Naive thymus-derived CD4-positive, alpha-beta T cell (primary cell): ENCODE data around the gene ICA1. TPM values are rescaled to one million over a fixed set of nuclear protein-coding genes. Genes with fewer than 3 reads are reported as not detected.

Experiments
- ATAC-seq: fragments of 150-1000 bp; cut with Tn5 transposase; 2 replicates; pipeline ENCODE4 v1.10.0; 2021; ENCODE audit warnings: mild to moderate bottlenecking, moderate library complexity
- CTCF ChIA-PET: fragments of 350-600 bp; sonication (Branson Sonifier 250); formaldehyde crosslinking; loops from one replicate; lab custom pipeline; 2021; ENCODE audit warnings: antibody characterized with exemption; lab: Charles Lee
- POLR2A ChIA-PET: fragments of 350-600 bp; sonication (Branson Sonifier 250); formaldehyde crosslinking; loops from one replicate; lab custom pipeline; 2021; ENCODE audit warnings: antibody characterized with exemption, inconsistent platforms; lab: Charles Lee
- DNase-seq, 9 donors: peaks; one replicate each; pipeline versions ENCODE4 v3.0.0 to v3.0.0-alpha.2; 2020 to 2022; ENCODE audit warnings: mixed read lengths in 1 of 9
- H3K27ac ChIP-seq: one replicate; pipeline ENCODE4 v1.7.0; 2013; ENCODE audit warnings: mild to moderate bottlenecking, low read depth, low read length, moderate library complexity
- H3K27me3 ChIP-seq, 2 donors: one replicate each; pipeline ENCODE4 v1.7.0; 2013; ENCODE audit warnings: low read length in 2 of 2, mild to moderate bottlenecking in 2 of 2, moderate library complexity in 2 of 2; ENCODE audit not compliant: control insufficient read depth in 2 of 2, insufficient read depth in 2 of 2
- H3K36me3 ChIP-seq, 3 experiments: 1 replicate in 2 of 3; 2 replicates in 1 of 3; pipeline ENCODE4 v1.7.0; 2013; ENCODE audit warnings: low read length in 3 of 3, mild to moderate bottlenecking in 3 of 3, moderate library complexity in 1 of 3; ENCODE audit not compliant: insufficient read depth in 3 of 3, control insufficient read depth in 2 of 3
- H3K4me1 ChIP-seq, 2 donors: one replicate each; pipeline ENCODE4 v1.7.0; 2013; ENCODE audit warnings: low read length in 2 of 2, mild to moderate bottlenecking in 2 of 2, moderate library complexity in 1 of 2; ENCODE audit not compliant: control insufficient read depth in 2 of 2, insufficient read depth in 2 of 2
- H3K4me3 ChIP-seq: 2 replicates; pipeline ENCODE4 v1.7.0; 2013; ENCODE audit warnings: mild to moderate bottlenecking, low read length
- H3K9me3 ChIP-seq, 3 experiments: 1 replicate in 2 of 3; 2 replicates in 1 of 3; pipeline ENCODE4 v1.7.0; 2013; ENCODE audit warnings: low read length in 3 of 3; ENCODE audit not compliant: control insufficient read depth in 2 of 3
- H3K27ac Mint-ChIP-seq, 9 donors: one replicate each; pipeline ENCODE4 v1.8.0; 2020 to 2022; ENCODE audit warnings: mixed read lengths in 9 of 9, mild to moderate bottlenecking in 8 of 9, moderate library complexity in 5 of 9, inconsistent platforms in 2 of 9
- H3K27me3 Mint-ChIP-seq, 5 donors: one replicate each; pipeline ENCODE4 v1.8.0; 2021 to 2022; ENCODE audit warnings: mixed read lengths in 5 of 5, mild to moderate bottlenecking in 1 of 5
- H3K36me3 Mint-ChIP-seq, 5 donors: one replicate each; pipeline ENCODE4 v1.8.0; 2020 to 2022; ENCODE audit warnings: mixed read lengths in 5 of 5, mild to moderate bottlenecking in 3 of 5, inconsistent platforms in 1 of 5
- H3K4me1 Mint-ChIP-seq, 7 donors: one replicate each; pipeline ENCODE4 v1.8.0; 2020 to 2022; ENCODE audit warnings: mixed read lengths in 7 of 7, mild to moderate bottlenecking in 3 of 7, inconsistent platforms in 1 of 7
- H3K4me3 Mint-ChIP-seq, 10 donors: one replicate each; pipeline ENCODE4 v1.8.0; 2020 to 2022; ENCODE audit warnings: mild to moderate bottlenecking in 10 of 10, mixed read lengths in 10 of 10, moderate library complexity in 6 of 10, inconsistent platforms in 2 of 10
- H3K9me3 Mint-ChIP-seq, 11 donors: one replicate each; pipeline ENCODE4 v1.8.0; 2020 to 2022; ENCODE audit warnings: mixed read lengths in 11 of 11, mild to moderate bottlenecking in 4 of 11, inconsistent platforms in 1 of 11, moderate library complexity in 1 of 11
- intact Hi-C, 2 donors: fragments of 100-400 bp; cut with micrococcal nuclease; formaldehyde crosslinking; loops; one replicate each; pipeline ENCODE4 v1.15.1; 2023
- polyA plus RNA-seq, 2 donors: library from polyadenylated mRNA; unstranded; fragments of 300-500 nt; fragmentation: Illumina TruSeq; gene quantifications; one replicate each; pipeline ENCODE4 v1.2.3, GENCODE V29; 2021
- total RNA-seq, 6 experiments: library from RNA in 5 of 6; stranded (reverse) in 5 of 6; gene quantifications; 1 replicate in 5 of 6; 2 replicates in 1 of 6; pipeline ENCODE4 v1.2.3 and lab custom pipeline; 2021 to 2026

The ICA1 gene
- total and polyA plus RNA-seq, 7 experiments from 2014 or later, result 0.46 to 5.8 (median 2.1) TPM; not detected in 1

GRCh38 chr7:8078418-8078817 is 183.5 kb downstream of the ICA1 start:
- H3K27me3 ChIP-seq, result no peaks in the 10 kb centered on the region
- no peak for ATAC-seq
- no peaks in the 10 kb centered on the region for H3K9me3 ChIP-seq
- no peaks in the 10 kb centered on the region for H3K27me3 Mint-ChIP-seq
- no peak overlapping the region for H3K4me3 ChIP-seq
- no peak overlapping the region for H3K27ac ChIP-seq
- intact Hi-C loops, result no loop called here
- H3K9me3 Mint-ChIP-seq, result peaks cover 0 to 2% (median 0%) of the 10 kb centered on the region in 11 donors
- no peak overlapping the region for H3K27ac Mint-ChIP-seq
- H3K4me3 Mint-ChIP-seq, result no peak overlapping the region
- peaks cover 0 to 9% (median 0%) of the 10 kb centered on the region in 7 donors for H3K4me1 Mint-ChIP-seq
- H3K4me1 ChIP-seq, result no peaks in the 10 kb centered on the region
- H3K36me3 ChIP-seq, result no peaks in the 10 kb centered on the region
- no peak for DNase-seq
- H3K36me3 Mint-ChIP-seq, result peaks cover 0 to 31% (median 24%) of the 10 kb centered on the region in 5 donors
- ChIA-PET POLR2A (no interaction called here), CTCF (no interaction called here)

GRCh38 chr7:8070451-8071180 is 191.4 kb downstream of the ICA1 start:
- H3K4me3 ChIP-seq, result no peak overlapping the region
- H3K36me3 Mint-ChIP-seq, result peaks cover 21 to 72% (median 53%) of the 10 kb centered on the region in 5 donors
- CTCF ChIA-PET, result no interaction called here
- H3K9me3 Mint-ChIP-seq, result peaks cover 0 to 5% (median 0%) of the 10 kb centered on the region in 11 donors
- intact Hi-C loops, result no loop called here
- peak overlapping the region in 2 of 9 donors; percentile 34 to 45 for H3K27ac Mint-ChIP-seq
- no peaks in the 10 kb centered on the region for H3K27me3 Mint-ChIP-seq
- H3K4me1 ChIP-seq, result peaks cover 0 to 20% of the 10 kb centered on the region in 2 donors
- H3K4me1 Mint-ChIP-seq, result peaks cover 14 to 52% (median 27%) of the 10 kb centered on the region in 7 donors
- DNase-seq (no peak), ATAC-seq (no peak)
- no peaks in the 10 kb centered on the region for H3K27me3 ChIP-seq
- H3K9me3 ChIP-seq, result no peaks in the 10 kb centered on the region
- POLR2A ChIA-PET, result interaction anchor here (1.1 kb wide), 1 partner anchor 101 kb away, joined by 6 read pairs; no protein-coding TSS in a partner anchor
- peaks cover 0 to 15% (median 10%) of the 10 kb centered on the region in 3 experiments for H3K36me3 ChIP-seq
- no peak overlapping the region for H3K4me3 Mint-ChIP-seq
- no peak overlapping the region for H3K27ac ChIP-seq

GRCh38 chr7:8068892-8069686 is 192.9 kb downstream of the ICA1 start:
- ATAC-seq (no peak), DNase-seq (no peak)
- H3K27ac Mint-ChIP-seq, result peak overlapping the region in 1 of 9 donors; percentile 38
- Histone ChIP-seq H3K4me3 (no peak overlapping the region), H3K27me3 (no peaks in the 10 kb centered on the region), H3K36me3 (peaks cover 0 to 15% (median 10%) of the 10 kb centered on the region in 3 experiments), H3K27ac (no peak overlapping the region), H3K4me1 (peaks cover 0 to 20% of the 10 kb centered on the region in 2 donors), H3K9me3 (no peaks in the 10 kb centered on the region)
- peaks cover 0 to 10% (median 0%) of the 10 kb centered on the region in 11 donors for H3K9me3 Mint-ChIP-seq
- no peaks in the 10 kb centered on the region for H3K27me3 Mint-ChIP-seq
- intact Hi-C loops, result no loop called here
- ChIA-PET POLR2A (interaction anchor here (0.7 kb wide), 1 partner anchor 101 kb away, joined by 3 read pairs; no protein-coding TSS in a partner anchor), CTCF (no interaction called here)
- peaks cover 16 to 63% (median 38%) of the 10 kb centered on the region in 7 donors for H3K4me1 Mint-ChIP-seq
- H3K4me3 Mint-ChIP-seq, result peak overlapping the region in 1 of 10 donors; percentile 61
- peaks cover 24 to 73% (median 55%) of the 10 kb centered on the region in 5 donors for H3K36me3 Mint-ChIP-seq

- no peak for ATAC-seq
- intact Hi-C loops, result no loop called here
- peaks cover 15 to 53% (median 40%) of the 10 kb centered on the region in 7 donors for H3K4me1 Mint-ChIP-seq
- H3K27ac Mint-ChIP-seq, result peak overlapping the region in 1 of 9 donors; percentile 5
- Histone ChIP-seq H3K9me3 (no peaks in the 10 kb centered on the region), H3K27me3 (no peaks in the 10 kb centered on the region), H3K36me3 (peaks cover 0 to 8% (median 4%) of the 10 kb centered on the region in 3 experiments), H3K4me1 (peaks cover 0 to 12% of the 10 kb centered on the region in 2 donors), H3K27ac (no peak overlapping the region), H3K4me3 (no peak overlapping the region)
- ChIA-PET POLR2A (no interaction called here), CTCF (no interaction called here)
- peaks cover 0 to 18% (median 0%) of the 10 kb centered on the region in 11 donors for H3K9me3 Mint-ChIP-seq
- H3K27me3 Mint-ChIP-seq, result no peaks in the 10 kb centered on the region
- H3K4me3 Mint-ChIP-seq, result no peak overlapping the region
- H3K36me3 Mint-ChIP-seq, result peaks cover 8 to 77% (median 61%) of the 10 kb centered on the region in 5 donors
- no peak for DNase-seq
Measured at GRCh38 chr7:8065356-8065813, 196.6 kb downstream of the ICA1 start.

DNA sequence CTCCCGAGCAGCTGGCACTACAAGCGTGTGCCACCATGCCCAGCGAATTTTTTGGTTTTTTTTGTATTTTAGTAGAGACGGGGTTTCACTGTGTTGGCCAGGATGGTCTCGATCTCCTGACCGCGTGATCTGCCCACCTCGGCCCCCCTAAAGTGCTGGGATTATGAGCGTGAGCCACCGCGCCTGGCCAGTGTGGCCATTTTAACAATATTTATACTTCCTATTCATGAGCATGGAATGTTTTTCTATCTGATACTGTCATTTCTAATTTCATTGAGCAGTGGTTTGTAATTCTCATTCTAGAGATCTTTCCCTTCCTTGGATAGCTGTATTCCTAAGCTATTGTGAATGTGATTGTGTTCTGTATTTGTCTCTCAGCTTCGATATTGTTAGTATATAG is 197.1 kb downstream of the ICA1 start:
- Mint-ChIP-seq H3K4me1 (peaks cover 15 to 55% (median 45%) of the 10 kb centered on the region in 7 donors), H3K27ac (no peak overlapping the region), H3K27me3 (no peaks in the 10 kb centered on the region), H3K4me3 (no peak overlapping the region), H3K36me3 (peaks cover 8 to 82% (median 67%) of the 10 kb centered on the region in 5 donors), H3K9me3 (peaks cover 0 to 18% (median 0%) of the 10 kb centered on the region in 11 donors)
- Histone ChIP-seq H3K4me3 (no peak overlapping the region), H3K36me3 (peaks cover 0 to 8% (median 4%) of the 10 kb centered on the region in 3 experiments), H3K27ac (no peak overlapping the region), H3K9me3 (no peaks in the 10 kb centered on the region), H3K27me3 (no peaks in the 10 kb centered on the region), H3K4me1 (peaks cover 0 to 9% of the 10 kb centered on the region in 2 donors)
- DNase-seq, result no peak
- ATAC-seq, result no peak
- CTCF ChIA-PET, result no interaction called here
- POLR2A ChIA-PET, result no interaction called here
- intact Hi-C loops, result no loop called here

DNA sequence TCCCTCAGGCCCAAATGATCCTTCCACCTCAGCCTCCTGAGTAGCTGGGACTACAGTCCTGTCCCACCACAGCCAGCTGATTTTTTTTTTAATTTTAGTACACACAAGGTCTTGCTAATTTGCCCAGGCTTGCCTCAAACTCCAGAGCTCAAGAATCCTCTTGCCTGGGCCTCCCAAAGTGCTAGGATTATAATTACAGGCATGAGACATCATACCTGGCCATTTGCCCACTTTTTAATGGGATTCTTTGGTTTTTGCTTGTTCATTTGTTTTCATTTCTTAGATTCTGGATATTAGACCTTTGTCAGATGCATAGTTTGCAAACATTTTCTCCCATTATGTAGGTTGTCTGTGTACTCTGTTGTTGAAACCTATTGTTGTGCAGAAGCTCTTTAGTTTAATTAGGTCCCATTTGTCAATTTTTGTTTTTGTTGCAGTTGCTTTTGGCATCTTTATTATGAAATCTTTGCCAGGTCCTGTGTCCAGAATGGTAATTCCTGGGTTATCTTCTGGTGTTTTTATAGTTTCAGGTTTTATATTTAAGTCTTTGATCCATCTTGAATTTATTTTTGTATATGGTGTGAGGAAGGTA is 198.2 kb downstream of the ICA1 start:
- H3K4me3 Mint-ChIP-seq, result no peak overlapping the region
- DNase-seq (no peak), ATAC-seq (no peak)
- intact Hi-C loops, result no loop called here
- H3K4me1 ChIP-seq, result peaks cover 0 to 7% of the 10 kb centered on the region in 2 donors
- no peaks in the 10 kb centered on the region for H3K27me3 Mint-ChIP-seq
- peak overlapping the region in 2 of 9 donors; percentile 29 to 41 for H3K27ac Mint-ChIP-seq
- H3K9me3 Mint-ChIP-seq, result peaks cover 0 to 18% (median 0%) of the 10 kb centered on the region in 11 donors
- no peak overlapping the region for H3K4me3 ChIP-seq
- H3K4me1 Mint-ChIP-seq, result peaks cover 15 to 52% (median 41%) of the 10 kb centered on the region in 7 donors
- no peaks in the 10 kb centered on the region for H3K27me3 ChIP-seq
- no peak overlapping the region for H3K27ac ChIP-seq
- POLR2A ChIA-PET, result no interaction called here
- peaks cover 0 to 8% (median 0%) of the 10 kb centered on the region in 3 experiments for H3K36me3 ChIP-seq
- peaks cover 10 to 77% (median 68%) of the 10 kb centered on the region in 5 donors for H3K36me3 Mint-ChIP-seq
- CTCF ChIA-PET, result interaction anchor here (1.5 kb wide), 1 partner anchor 382 kb away, joined by 3 read pairs; no protein-coding TSS in a partner anchor
- H3K9me3 ChIP-seq, result no peaks in the 10 kb centered on the region
